HepG2 (cell line): ENCODE measurements around the gene RPEL1. TPM values are rescaled to one million over a fixed set of nuclear protein-coding genes. Genes with fewer than 3 reads are reported as not detected.

ENCODE experiments used
- ATF3 ChIP-seq: sonication (generic); formaldehyde crosslinking; IDR thresholded peaks from 2 replicates; pipeline ENCODE4 v1.4.0; 2020; ENCODE audit warnings: missing genetic modification reagents
- HBP1 ChIP-seq: IDR thresholded peaks from 2 replicates; pipeline ENCODE4 v1.6.1; 2016; ENCODE audit warnings: low read depth, control low read depth
- MTF1 ChIP-seq: sonication (generic); formaldehyde crosslinking; IDR thresholded peaks from 2 replicates; pipeline ENCODE4 v1.5.0; 2020; ENCODE audit warnings: missing genetic modification reagents
- RERE ChIP-seq: IDR thresholded peaks from 2 replicates; pipeline ENCODE4 v1.6.1; 2016; ENCODE audit warnings: low read depth, missing genetic modification reagents, missing compliant biosample characterization
- SAP130 ChIP-seq: IDR thresholded peaks from 2 replicates; pipeline ENCODE4 v1.6.1; 2016; ENCODE audit warnings: low read depth
- TCF7 ChIP-seq: sonication (generic); IDR thresholded peaks from 2 replicates; pipeline ENCODE4 v1.6.1; 2016; ENCODE audit warnings: antibody characterized with exemption, low read depth
- ZBTB1 ChIP-seq: sonication (generic); formaldehyde crosslinking; IDR thresholded peaks from 2 replicates; pipeline ENCODE4 v1.4.0; 2020; ENCODE audit warnings: missing genetic modification reagents, borderline replicate concordance
- ZBTB26 ChIP-seq: IDR thresholded peaks from 2 replicates; pipeline ENCODE4 v1.6.1; 2016; ENCODE audit warnings: missing compliant biosample characterization, missing genetic modification reagents, borderline replicate concordance
- ZMAT5 ChIP-seq: sonication (generic); formaldehyde crosslinking; IDR thresholded peaks from 2 replicates; pipeline ENCODE4 v1.5.0; 2020; ENCODE audit warnings: mild to moderate bottlenecking, low read depth, missing genetic modification reagents, borderline replicate concordance
- ZNF644 ChIP-seq: IDR thresholded peaks from 2 replicates; pipeline ENCODE4 v1.6.1; 2016; ENCODE audit warnings: low read depth
- ZNF704 ChIP-seq: sonication (generic); formaldehyde crosslinking; IDR thresholded peaks from 2 replicates; pipeline ENCODE4 v1.8.1; 2023; ENCODE audit warnings: mild to moderate bottlenecking, inconsistent platforms, moderate library complexity, missing genetic modification reagents, borderline replicate concordance
- polyA plus RNA-seq, 8 experiments: library from polyadenylated mRNA; depleted of rRNA in 3 of 8; stranded (reverse) in 7 of 8; unstranded in 1 of 8; fragments of >200 nt; fragmentation: Illumina TruSeq in 4 of 8; extraction: Trizol in 4 of 8; gene quantifications; 2 replicates each; pipeline versions ENCODE4 v1.2.1 to v1.2.3, GENCODE V29; 2011 to 2016; ENCODE audit warnings: low read depth in 4 of 8, missing spikeins in 1 of 8, mixed read lengths in 1 of 8; ENCODE audit not compliant: insufficient read depth in 1 of 8
- total RNA-seq, 5 experiments: library from RNA; depleted of rRNA; stranded (reverse); fragments of >200 nt; fragmentation: Illumina TruSeq; extraction: Trizol; gene quantifications; 2 replicates each; pipeline ENCODE4 v1.2.3, GENCODE V29; 2016; ENCODE audit warnings: low read depth in 1 of 5

The RPEL1 gene
- total and polyA plus RNA-seq, 2 of the 13 experiments (the other 11 are each of a cell fraction or from before 2014, with no cell fraction given), result 0.04 to 0.07 TPM

GRCh38 chr10:103232772-103233488 is 12.8 kb upstream of the RPEL1 start (continued):
- TF ChIP-seq RERE (no peak), ZNF644 (0 out of 2 replicates have a peak, but pooled peaks have one; percentile 10), ZNF704 (CRISPR knock-in tag) (no peak), ATF3 (CRISPR knock-in tag) (peak; percentile 88), ZBTB26 (CRISPR knock-in tag) (no peak), SAP130 (CRISPR knock-in tag) (peak; percentile 37; the same call in 1 of the 2 replicates), TCF7 (peak; percentile 43; the same call in 1 of the 2 replicates), MTF1 (CRISPR knock-in tag) (no peak), ZMAT5 (no peak), ZBTB1 (CRISPR knock-in tag) (no peak), HBP1 (CRISPR knock-in tag) (no peak)
